Trophoblast cell (in vitro differentiated cells and primary cell): ENCODE data around the gene TMEM201.

Experiments used
- DNase-seq, 2 donors: peaks; one replicate each; pipeline ENCODE4 v3.0.0-alpha.2; 2016
- H2AFZ ChIP-seq: 2 replicates; pipeline ENCODE4 v1.6.1; 2013; ENCODE audit warnings: low read length, moderate library complexity, mild to moderate bottlenecking; ENCODE audit not compliant: insufficient read depth, poor library complexity
- H2AK5ac ChIP-seq: 2 replicates; pipeline ENCODE4 v1.6.1; 2013; ENCODE audit warnings: mild to moderate bottlenecking, low read length
- H2BK120ac ChIP-seq: 2 replicates; pipeline ENCODE4 v1.6.1; 2013; ENCODE audit warnings: low read length, mild to moderate bottlenecking, moderate library complexity; ENCODE audit not compliant: insufficient read depth, poor library complexity
- H2BK12ac ChIP-seq: 2 replicates; pipeline ENCODE4 v1.6.1; 2013; ENCODE audit warnings: mild to moderate bottlenecking, low read length, moderate library complexity
- H2BK5ac ChIP-seq: 2 replicates; pipeline ENCODE4 v1.6.1; 2013; ENCODE audit warnings: low read length, low read depth, moderate library complexity, mild to moderate bottlenecking; ENCODE audit not compliant: poor library complexity
- H3K14ac ChIP-seq: 2 replicates; pipeline ENCODE4 v1.6.1; 2013; ENCODE audit warnings: mild to moderate bottlenecking, low read length
- H3K18ac ChIP-seq: 2 replicates; pipeline ENCODE4 v1.6.1; 2013; ENCODE audit warnings: mild to moderate bottlenecking, low read length
- H3K23ac ChIP-seq: 2 replicates; pipeline ENCODE4 v1.6.1; 2013; ENCODE audit warnings: low read length
- H3K27ac ChIP-seq: 2 replicates; pipeline ENCODE4 v1.5.1; 2013; ENCODE audit warnings: low read depth, mild to moderate bottlenecking, inconsistent platforms, low read length, moderate library complexity
- H3K27me3 ChIP-seq: 2 replicates; pipeline ENCODE4 v1.6.1; 2013; ENCODE audit warnings: inconsistent platforms, mild to moderate bottlenecking, low read length, moderate library complexity; ENCODE audit not compliant: insufficient read depth
- H3K36me3 ChIP-seq, 2 experiments: 1 replicate in 1 of 2; 2 replicates in 1 of 2; pipeline ENCODE4 v1.6.1; 2013; ENCODE audit warnings: low read length in 2 of 2, mild to moderate bottlenecking in 2 of 2, moderate library complexity in 1 of 2; ENCODE audit not compliant: insufficient read depth in 2 of 2, control insufficient read depth in 1 of 2
- H3K4ac ChIP-seq: 2 replicates; pipeline ENCODE4 v1.6.1; 2013; ENCODE audit warnings: low read depth, mild to moderate bottlenecking, low read length, moderate library complexity
- H3K4me1 ChIP-seq, 2 experiments: 1 replicate in 1 of 2; 2 replicates in 1 of 2; pipeline ENCODE4 v1.6.1; 2013; ENCODE audit warnings: low read length in 2 of 2, mild to moderate bottlenecking in 2 of 2, moderate library complexity in 1 of 2; ENCODE audit not compliant: insufficient read depth in 2 of 2, control insufficient read depth in 1 of 2
- H3K4me2 ChIP-seq: 2 replicates; pipeline ENCODE4 v1.6.1; 2013; ENCODE audit warnings: inconsistent platforms, mild to moderate bottlenecking, low read length, moderate library complexity
- H3K4me3 ChIP-seq: 2 replicates; pipeline ENCODE4 v1.5.1; 2013; ENCODE audit warnings: mild to moderate bottlenecking, low read depth, low read length, inconsistent platforms
- H3K79me1 ChIP-seq: one replicate; pipeline ENCODE4 v1.6.1; 2013; ENCODE audit warnings: low read length
- H3K79me2 ChIP-seq: 2 replicates; pipeline ENCODE4 v1.6.1; 2013; ENCODE audit warnings: low read length, mild to moderate bottlenecking; ENCODE audit not compliant: control insufficient read depth, insufficient read depth, poor library complexity
- H3K9ac ChIP-seq: 2 replicates; pipeline ENCODE4 v1.6.1; 2013; ENCODE audit warnings: mild to moderate bottlenecking, low read length
- H3K9me3 ChIP-seq: 2 replicates; pipeline ENCODE4 v1.6.1; 2013; ENCODE audit warnings: low read depth, mild to moderate bottlenecking, control low read depth, inconsistent platforms, low read length; ENCODE audit not compliant: insufficient read depth
- H4K12ac ChIP-seq: 2 replicates; pipeline ENCODE4 v1.6.1; 2013; ENCODE audit warnings: low read depth, mild to moderate bottlenecking, low read length, moderate library complexity
- H4K8ac ChIP-seq: 2 replicates; pipeline ENCODE4 v1.6.1; 2013; ENCODE audit warnings: low read depth, mild to moderate bottlenecking, low read length, moderate library complexity
- H4K91ac ChIP-seq: one replicate; pipeline ENCODE4 v1.6.1; 2013; ENCODE audit warnings: low read depth, mild to moderate bottlenecking, low read length, moderate library complexity
- WGBS: extraction: QIAGEN DNeasy Blood & Tissue Kit; methylation state at CpG from one replicate; pipeline ENCODE4 v1.1.7; 2013; ENCODE audit warnings: missing lambda C conversion rate; ENCODE audit not compliant: insufficient read length, insufficient coverage; ENCODE audit errors: extremely low coverage; 5-methylcytosine and 5-hydroxymethylcytosine counted together

TMEM201 gene

GRCh38 chr1:9555942-9556341 lies 32.8 kb upstream of the TMEM201 start:
- Histone ChIP-seq H3K4me1 (no peaks in the 10 kb centered on the region), H3K14ac (no peak overlapping the region)
- WGBS, result no CpG with 5 or more reads among the region's 4 CpGs

GRCh38 chr1:9557624-9558023 lies 31.1 kb upstream of the TMEM201 start:
- no peak overlapping the region for H3K4me3 ChIP-seq
- no peak overlapping the region for H2BK5ac ChIP-seq
- no peak overlapping the region for H3K27ac ChIP-seq
- no peaks in the 10 kb centered on the region for H3K4me1 ChIP-seq
- H3K4me2 ChIP-seq, result no peak overlapping the region
- no peak overlapping the region for H2AFZ ChIP-seq
- no peaks in the 10 kb centered on the region for H3K27me3 ChIP-seq
- no peaks in the 10 kb centered on the region for H3K79me1 ChIP-seq
- no peaks in the 10 kb centered on the region for H3K9me3 ChIP-seq
- no peak overlapping the region for H3K9ac ChIP-seq
- H2AK5ac ChIP-seq, result no peak overlapping the region
- WGBS, result no CpG with 5 or more reads among the region's 5 CpGs
- peaks cover 5 to 9% of the 10 kb centered on the region in 2 experiments for H3K36me3 ChIP-seq
- H4K91ac ChIP-seq, result no peak overlapping the region
- no peak overlapping the region for H2BK120ac ChIP-seq
- H4K8ac ChIP-seq, result no peak overlapping the region
- no peak overlapping the region for H3K18ac ChIP-seq
- H3K4ac ChIP-seq, result no peak overlapping the region
- no peak overlapping the region for H3K23ac ChIP-seq
- DNase-seq, result no peak
- no peaks in the 10 kb centered on the region for H3K79me2 ChIP-seq
- no peak overlapping the region for H4K12ac ChIP-seq
- no peak overlapping the region for H3K14ac ChIP-seq
- H2BK12ac ChIP-seq, result no peak overlapping the region

More at GRCh38 chr1:9555942-9556341, 32.8 kb upstream of the TMEM201 start:
- no peaks in the 10 kb centered on the region for H3K27me3 ChIP-seq
- no peak overlapping the region for H2AFZ ChIP-seq
- H3K79me2 ChIP-seq, result no peaks in the 10 kb centered on the region
- H4K12ac ChIP-seq, result no peak overlapping the region
- no peak overlapping the region for H3K23ac ChIP-seq
- no peak overlapping the region for H3K27ac ChIP-seq
- no peak overlapping the region for H2AK5ac ChIP-seq
- H4K8ac ChIP-seq, result no peak overlapping the region
- no peaks in the 10 kb centered on the region for H3K79me1 ChIP-seq
- H3K18ac ChIP-seq, result no peak overlapping the region
- no peaks in the 10 kb centered on the region for H3K9me3 ChIP-seq
- H2BK120ac ChIP-seq, result no peak overlapping the region
- no peak overlapping the region for H4K91ac ChIP-seq
- no peak overlapping the region for H3K4me2 ChIP-seq
- no peak overlapping the region for H3K4me3 ChIP-seq
- no peak overlapping the region for H3K9ac ChIP-seq
- H3K4ac ChIP-seq, result no peak overlapping the region
- H2BK5ac ChIP-seq, result no peak overlapping the region
- DNase-seq, result no peak
- no peak overlapping the region for H2BK12ac ChIP-seq
- peaks cover 5 to 9% of the 10 kb centered on the region in 2 experiments for H3K36me3 ChIP-seq

GRCh38 chr1:9558271-9558945 lies 30.3 kb upstream of the TMEM201 start:
- no peaks in the 10 kb centered on the region for H3K79me1 ChIP-seq
- peaks cover 5 to 9% of the 10 kb centered on the region in 2 experiments for H3K36me3 ChIP-seq
- H3K4ac ChIP-seq, result no peak overlapping the region
- no peak overlapping the region for H3K4me3 ChIP-seq
- DNase-seq, result no peak
- no peak overlapping the region for H2BK12ac ChIP-seq
- H3K14ac ChIP-seq, result no peak overlapping the region
- no peak overlapping the region for H3K18ac ChIP-seq
- H4K12ac ChIP-seq, result no peak overlapping the region
- H3K27ac ChIP-seq, result no peak overlapping the region
- no peak overlapping the region for H2BK5ac ChIP-seq
- no peak overlapping the region for H4K91ac ChIP-seq
- H2AK5ac ChIP-seq, result no peak overlapping the region
- H3K4me2 ChIP-seq, result no peak overlapping the region
- H4K8ac ChIP-seq, result no peak overlapping the region
- H3K23ac ChIP-seq, result no peak overlapping the region
- no peak overlapping the region for H2AFZ ChIP-seq
- no peak overlapping the region for H2BK120ac ChIP-seq
- WGBS, result no CpG with 5 or more reads among the region's 6 CpGs
- H3K9ac ChIP-seq, result no peak overlapping the region
- no peaks in the 10 kb centered on the region for H3K27me3 ChIP-seq
- no peaks in the 10 kb centered on the region for H3K4me1 ChIP-seq
- no peaks in the 10 kb centered on the region for H3K79me2 ChIP-seq
- H3K9me3 ChIP-seq, result no peaks in the 10 kb centered on the region

- Histone ChIP-seq H2AFZ (no peak overlapping the region), H3K27me3 (no peaks in the 10 kb centered on the region), H3K4me2 (no peak overlapping the region), H4K91ac (no peak overlapping the region), H4K8ac (no peak overlapping the region), H3K27ac (no peak overlapping the region), H3K23ac (no peak overlapping the region), H3K79me2 (no peaks in the 10 kb centered on the region), H2AK5ac (no peak overlapping the region), H2BK12ac (no peak overlapping the region), H3K14ac (no peak overlapping the region), H2BK120ac (no peak overlapping the region), H3K4me1 (no peaks in the 10 kb centered on the region), H4K12ac (no peak overlapping the region), H3K36me3 (peaks cover 7 to 9% of the 10 kb centered on the region in 2 experiments), H2BK5ac (no peak overlapping the region), H3K79me1 (no peaks in the 10 kb centered on the region), H3K18ac (no peak overlapping the region), H3K4me3 (no peak overlapping the region), H3K9me3 (no peaks in the 10 kb centered on the region), H3K9ac (no peak overlapping the region), H3K4ac (no peak overlapping the region)
- no CpG with 5 or more reads among the region's 11 CpGs for WGBS
- peak in 1 of 2 donors; percentile 38 for DNase-seq
Measured at GRCh38 chr1:9558946-9559545, 29.7 kb upstream of the TMEM201 start.
